Upper lobe of right lung (tissue), 1 donor: ENCODE data around the gene DMBX1. TPM values are rescaled to one million over a fixed set of nuclear protein-coding genes. Genes with fewer than 3 reads are reported as not detected.

Experiments
- ATAC-seq: fragments of 200-7000 bp; cut with Tn5 transposase; one replicate; pipeline ENCODE4 v1.9.1; 2020; ENCODE audit warnings: mild to moderate bottlenecking, moderate library complexity
- DNase-seq: peaks from one replicate; pipeline ENCODE4 v3.0.0-alpha.2; 2020
- H3K27ac ChIP-seq: fragments of 200-600 bp; one replicate; pipeline ENCODE4 v1.8.0; 2022
- H3K27me3 ChIP-seq: fragments of 200-600 bp; one replicate; pipeline ENCODE4 v1.8.0; 2022; ENCODE audit warnings: mild to moderate bottlenecking
- H3K36me3 ChIP-seq: fragments of 200-600 bp; one replicate; pipeline ENCODE4 v1.8.0; 2022
- H3K4me1 ChIP-seq: fragments of 200-600 bp; one replicate; pipeline ENCODE4 v1.8.0; 2022
- H3K4me3 ChIP-seq: fragments of 200-600 bp; one replicate; pipeline ENCODE4 v1.8.0; 2022; ENCODE audit warnings: mild to moderate bottlenecking
- H3K9me3 ChIP-seq: fragments of 200-600 bp; one replicate; pipeline ENCODE4 v1.8.0; 2022
- intact Hi-C: fragments of 100-400 bp; cut with DNase I; formaldehyde crosslinking; loops from one replicate; pipeline ENCODE4 v1.11.0; 2022
- total RNA-seq: library from RNA; stranded (reverse); fragmentation: NEBNext Ultra II Directional; extraction: Animal tissue kit (Norgen Biotek cat#: 25700); gene quantifications from one replicate; pipeline ENCODE4 v1.2.1, GENCODE V29; 2021
- TF ChIP-seq, protein P1 (sequence below): fragments of 200-600 bp; IDR thresholded peaks from one replicate; pipeline ENCODE4 v1.8.0; 2022; ENCODE audit warnings: antibody characterized with exemption
- donor health status: DM: no; HTN: yes; CAD: no; lungs with severe emphysema.

Gene DMBX1
- total RNA-seq, 1 donor from 2014 or later, result not detected

DNA sequence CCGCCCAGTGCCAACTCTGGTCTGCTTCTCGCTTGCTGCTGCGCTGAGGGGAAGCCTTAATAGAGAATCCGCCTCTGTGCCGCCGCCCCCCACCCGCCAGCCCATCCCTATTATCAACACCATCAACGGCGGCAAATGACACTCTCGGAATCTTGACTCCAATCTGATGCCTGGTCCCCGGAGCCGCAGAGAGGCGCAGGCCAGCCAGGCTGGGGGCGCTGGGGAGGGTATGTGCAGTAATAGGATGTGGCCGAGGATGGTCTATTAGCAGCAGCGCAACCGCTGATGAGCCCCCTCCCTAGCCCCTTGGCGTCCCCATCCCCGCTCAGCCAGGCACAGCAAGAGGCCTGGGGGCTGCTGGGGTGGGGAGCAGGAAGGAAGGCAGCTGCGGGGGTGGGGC, 15.1 kb upstream of the DMBX1 start:
- no peak for DNase-seq
- Histone ChIP-seq H3K4me3 (no peak overlapping the region), H3K9me3 (no peaks in the 10 kb centered on the region), H3K27ac (no peak overlapping the region), H3K36me3 (no peaks in the 10 kb centered on the region), H3K27me3 (peaks cover 30% of the 10 kb centered on the region), H3K4me1 (no peaks in the 10 kb centered on the region)
- intact Hi-C loops, result loop anchor here (10.0 kb wide), 1 partner anchor 50 kb away; no protein-coding TSS in a partner anchor
- no peak for ATAC-seq
- TF ChIP-seq, protein P1, sequence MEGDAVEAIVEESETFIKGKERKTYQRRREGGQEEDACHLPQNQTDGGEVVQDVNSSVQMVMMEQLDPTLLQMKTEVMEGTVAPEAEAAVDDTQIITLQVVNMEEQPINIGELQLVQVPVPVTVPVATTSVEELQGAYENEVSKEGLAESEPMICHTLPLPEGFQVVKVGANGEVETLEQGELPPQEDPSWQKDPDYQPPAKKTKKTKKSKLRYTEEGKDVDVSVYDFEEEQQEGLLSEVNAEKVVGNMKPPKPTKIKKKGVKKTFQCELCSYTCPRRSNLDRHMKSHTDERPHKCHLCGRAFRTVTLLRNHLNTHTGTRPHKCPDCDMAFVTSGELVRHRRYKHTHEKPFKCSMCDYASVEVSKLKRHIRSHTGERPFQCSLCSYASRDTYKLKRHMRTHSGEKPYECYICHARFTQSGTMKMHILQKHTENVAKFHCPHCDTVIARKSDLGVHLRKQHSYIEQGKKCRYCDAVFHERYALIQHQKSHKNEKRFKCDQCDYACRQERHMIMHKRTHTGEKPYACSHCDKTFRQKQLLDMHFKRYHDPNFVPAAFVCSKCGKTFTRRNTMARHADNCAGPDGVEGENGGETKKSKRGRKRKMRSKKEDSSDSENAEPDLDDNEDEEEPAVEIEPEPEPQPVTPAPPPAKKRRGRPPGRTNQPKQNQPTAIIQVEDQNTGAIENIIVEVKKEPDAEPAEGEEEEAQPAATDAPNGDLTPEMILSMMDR, result no peak

DNA sequence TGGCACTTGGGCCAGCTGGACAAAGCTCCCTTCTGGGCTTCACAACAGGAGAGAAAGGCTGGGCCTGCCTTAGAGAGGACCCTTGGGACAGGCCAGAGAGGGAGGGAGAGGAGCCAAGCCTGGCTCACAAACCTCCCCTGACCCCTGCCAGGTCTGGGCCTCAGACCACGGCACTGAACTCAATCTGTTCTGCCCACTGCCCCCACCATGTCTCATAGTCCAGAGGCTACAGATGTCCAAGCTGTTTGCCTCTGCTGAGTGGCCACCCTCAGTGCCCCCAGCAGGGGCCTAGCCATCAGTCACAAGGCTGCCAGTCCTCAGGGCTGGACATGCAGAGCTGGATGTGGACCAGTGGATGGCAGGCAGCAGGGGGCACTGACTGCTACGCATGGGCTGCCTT, 13.0 kb upstream of the DMBX1 start:
- peaks cover 24% of the 10 kb centered on the region for H3K27me3 ChIP-seq
- DNase-seq, result no peak
- intact Hi-C loops, result loop anchor here (10.0 kb wide), 1 partner anchor 48 kb away; no protein-coding TSS in a partner anchor
- no peaks in the 10 kb centered on the region for H3K4me1 ChIP-seq
- H3K27ac ChIP-seq, result no peak overlapping the region
- H3K4me3 ChIP-seq, result no peak overlapping the region
- H3K9me3 ChIP-seq, result no peaks in the 10 kb centered on the region
- TF ChIP-seq, protein P1, result no peak
- ATAC-seq, result no peak
- no peaks in the 10 kb centered on the region for H3K36me3 ChIP-seq

DNA sequence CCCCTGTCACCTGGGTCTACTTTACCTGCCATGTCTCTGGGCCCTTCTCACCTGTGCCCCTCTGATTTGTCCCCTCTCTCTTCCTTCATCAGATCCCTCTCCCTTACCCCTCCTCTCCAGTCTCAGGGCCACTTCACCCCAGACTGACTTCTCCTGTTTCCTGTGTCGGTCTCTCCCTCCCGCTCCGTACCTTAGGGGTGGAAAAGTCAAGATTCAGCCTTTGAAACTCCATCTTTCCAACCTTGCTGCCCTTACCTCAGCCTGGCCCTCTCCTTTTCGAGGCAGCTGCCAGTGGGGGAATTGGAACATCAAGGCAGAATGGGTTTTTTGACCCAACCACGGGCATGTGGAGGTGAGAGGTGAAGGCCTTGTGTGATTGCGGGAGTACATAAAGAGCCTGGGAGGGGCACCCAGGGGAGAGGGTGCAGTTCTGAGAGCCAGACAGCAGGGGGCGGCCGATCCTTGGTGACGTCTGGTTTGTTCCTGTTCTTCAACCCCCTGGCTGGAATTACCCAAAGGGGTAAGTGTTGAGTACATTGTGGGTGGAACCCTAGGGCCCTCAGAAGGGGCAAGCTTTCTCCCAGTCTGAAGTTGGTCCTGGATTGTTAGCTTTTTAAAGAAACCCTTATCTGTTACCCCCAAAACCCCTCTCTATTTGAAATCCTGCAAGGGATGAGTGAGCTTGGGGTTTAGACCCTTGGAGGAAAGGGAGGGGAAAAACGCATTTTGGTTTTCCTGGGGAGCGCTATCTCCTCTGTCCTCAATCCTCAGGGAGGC, 12.3 kb upstream of the DMBX1 start:
- peaks cover 24% of the 10 kb centered on the region for H3K27me3 ChIP-seq
- TF ChIP-seq, protein P1, result peak; percentile 91
- no peaks in the 10 kb centered on the region for H3K9me3 ChIP-seq
- intact Hi-C loops, result loop anchor here (10.0 kb wide), 1 partner anchor 47 kb away; no protein-coding TSS in a partner anchor
- H3K36me3 ChIP-seq, result no peaks in the 10 kb centered on the region
- H3K27ac ChIP-seq, result no peak overlapping the region
- peak; percentile 94 for ATAC-seq
- H3K4me1 ChIP-seq, result no peaks in the 10 kb centered on the region
- H3K4me3 ChIP-seq, result no peak overlapping the region
- DNase-seq, result peak; percentile 87

DNA sequence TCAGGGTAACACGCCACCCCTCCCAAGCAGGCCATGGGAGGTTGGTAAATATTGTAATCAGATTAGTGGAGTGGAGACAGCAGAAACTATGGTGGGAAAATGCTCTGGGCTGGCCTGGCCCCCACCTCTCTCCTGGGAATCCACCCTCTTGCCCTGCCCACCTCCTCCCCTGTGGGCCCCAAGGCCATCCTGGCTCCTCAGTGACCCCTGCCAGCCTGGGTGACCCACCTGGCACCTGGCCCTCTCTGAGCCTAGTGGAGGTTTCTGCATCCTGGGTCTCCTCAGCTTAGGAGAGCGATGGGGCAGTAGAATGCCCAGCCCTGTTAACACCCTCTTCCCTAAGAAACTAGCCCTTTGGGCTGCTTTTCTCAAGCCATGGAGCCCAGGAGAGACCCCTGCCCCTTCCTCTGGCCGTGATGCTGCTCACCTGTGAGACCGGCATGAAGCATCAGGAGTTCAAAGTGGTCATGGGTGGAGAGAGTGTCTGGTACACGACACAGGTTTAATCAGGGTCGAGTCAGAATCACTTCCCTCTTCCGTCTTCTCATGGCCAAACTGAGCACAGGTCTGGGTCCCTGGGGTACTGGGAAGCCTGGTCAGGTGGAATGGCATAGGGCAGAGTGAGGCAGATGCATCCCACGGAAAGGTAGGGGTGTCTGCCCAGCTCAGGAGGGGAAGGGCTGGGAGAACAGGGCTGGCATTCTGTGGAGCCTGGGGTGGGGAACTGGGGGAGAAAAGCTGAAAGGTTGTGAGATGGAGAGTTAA, 10.7 kb upstream of the DMBX1 start:
- ATAC-seq, result no peak
- Histone ChIP-seq H3K9me3 (no peaks in the 10 kb centered on the region), H3K27me3 (peaks cover 20% of the 10 kb centered on the region), H3K4me3 (no peak overlapping the region), H3K36me3 (no peaks in the 10 kb centered on the region), H3K27ac (no peak overlapping the region), H3K4me1 (no peaks in the 10 kb centered on the region)
- TF ChIP-seq, protein P1, result no peak
- no peak for DNase-seq
- intact Hi-C loops, result loop anchor here (10.0 kb wide), 1 partner anchor 46 kb away; no protein-coding TSS in a partner anchor

DNA sequence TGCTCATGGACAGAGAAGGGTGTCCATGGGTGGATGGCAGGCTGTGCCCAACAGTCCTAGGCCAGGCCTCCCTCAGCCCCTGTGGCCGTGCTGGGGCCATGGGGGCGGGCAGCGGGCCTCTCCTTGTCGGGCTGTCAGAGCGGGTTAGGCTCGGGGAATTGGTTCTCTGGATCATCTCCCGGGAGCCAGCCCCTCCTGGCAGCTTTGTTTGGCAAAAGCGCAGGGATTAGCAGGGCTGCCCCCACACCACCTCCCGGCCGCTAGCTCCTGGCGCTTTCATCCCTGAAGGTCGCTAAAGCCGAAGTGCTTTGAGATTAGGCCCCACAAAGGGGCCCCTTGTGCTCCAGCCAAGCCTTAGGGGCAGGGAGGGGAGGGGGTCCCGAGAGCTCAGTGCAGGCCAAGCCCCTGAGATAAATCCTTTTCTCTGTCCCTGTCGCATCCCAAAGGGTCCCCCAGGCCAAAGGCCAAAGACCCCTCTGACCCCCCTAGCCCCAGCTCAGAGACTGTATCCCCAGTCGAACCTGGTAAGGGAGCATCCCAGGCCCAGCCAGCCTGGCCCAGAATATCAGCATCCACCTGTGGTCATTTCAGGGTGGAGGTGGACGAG, 9.8 kb upstream of the DMBX1 start:
- ATAC-seq (no peak), DNase-seq (no peak)
- no peak overlapping the region for H3K27ac ChIP-seq
- intact Hi-C loops, result loop anchor here (10.0 kb wide), 1 partner anchor 45 kb away; no protein-coding TSS in a partner anchor
- H3K27me3 ChIP-seq, result peaks cover 23% of the 10 kb centered on the region
- H3K4me1 ChIP-seq, result no peaks in the 10 kb centered on the region
- TF ChIP-seq, protein P1, result no peak
- H3K4me3 ChIP-seq, result no peak overlapping the region
- no peaks in the 10 kb centered on the region for H3K36me3 ChIP-seq
- no peaks in the 10 kb centered on the region for H3K9me3 ChIP-seq
